Rectal smooth muscle tissue (tissue), 1 donor: ENCODE data around the gene RSF1.
"Not testable (repeated sequence)": the region's sequence is repeated elsewhere in the genome, so short reads cannot be mapped to it uniquely, and the experiment has no call there.

Experiments used
- H3K27ac ChIP-seq: one replicate; pipeline ENCODE4 v1.7.0; 2013; ENCODE audit warnings: low read depth, low read length, inconsistent platforms
- H3K27me3 ChIP-seq: one replicate; pipeline ENCODE4 v1.7.0; 2013; ENCODE audit warnings: low read length; ENCODE audit not compliant: control insufficient read depth, insufficient read depth
- H3K36me3 ChIP-seq: one replicate; pipeline ENCODE4 v1.7.0; 2013; ENCODE audit warnings: low read length; ENCODE audit not compliant: control insufficient read depth, insufficient read depth
- H3K4me1 ChIP-seq: one replicate; pipeline ENCODE4 v1.7.0; 2013; ENCODE audit warnings: low read length; ENCODE audit not compliant: control insufficient read depth, insufficient read depth
- H3K4me3 ChIP-seq: one replicate; pipeline ENCODE4 v1.7.0; 2013; ENCODE audit warnings: low read length
- H3K9ac ChIP-seq: one replicate; pipeline ENCODE4 v1.7.0; 2013; ENCODE audit warnings: low read length

The RSF1 gene

DNA sequence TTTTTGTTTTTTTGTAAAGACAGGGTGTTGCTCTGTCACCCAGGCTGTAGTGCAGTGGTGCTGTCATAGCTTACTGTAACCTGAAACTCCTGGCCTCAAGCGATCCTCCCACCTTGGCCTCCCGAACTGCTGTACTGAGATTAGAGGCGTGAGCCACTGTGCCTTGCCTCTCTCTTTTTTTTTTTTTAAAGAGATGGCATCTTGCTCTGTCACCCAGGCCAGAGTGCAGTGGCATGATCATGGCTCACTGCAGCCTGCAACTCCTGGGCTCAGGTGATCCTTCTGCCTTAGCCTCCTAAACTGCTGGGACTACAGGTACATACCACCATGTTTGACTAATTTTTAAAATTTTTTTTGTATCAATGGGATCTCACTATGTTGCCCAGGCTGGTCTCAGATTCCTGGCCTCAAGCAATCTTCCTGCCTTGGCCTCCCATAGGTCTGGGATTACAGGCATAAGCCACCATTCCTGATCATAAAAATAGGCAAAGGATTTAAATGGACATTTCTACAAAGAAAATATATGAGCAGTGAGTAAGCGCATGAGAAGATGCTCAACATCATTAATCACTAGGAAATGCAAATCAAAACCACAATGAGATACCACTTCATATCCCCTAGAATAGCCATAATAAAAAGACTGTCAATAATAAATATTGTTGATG, 165.6 kb downstream of the RSF1 start:
- Histone ChIP-seq H3K4me1 (no peaks in the 10 kb centered on the region), H3K27ac (no peak overlapping the region), H3K9ac (no peak overlapping the region), H3K27me3 (no peaks in the 10 kb centered on the region), H3K36me3 (no peaks in the 10 kb centered on the region), H3K4me3 (no peak overlapping the region)

DNA sequence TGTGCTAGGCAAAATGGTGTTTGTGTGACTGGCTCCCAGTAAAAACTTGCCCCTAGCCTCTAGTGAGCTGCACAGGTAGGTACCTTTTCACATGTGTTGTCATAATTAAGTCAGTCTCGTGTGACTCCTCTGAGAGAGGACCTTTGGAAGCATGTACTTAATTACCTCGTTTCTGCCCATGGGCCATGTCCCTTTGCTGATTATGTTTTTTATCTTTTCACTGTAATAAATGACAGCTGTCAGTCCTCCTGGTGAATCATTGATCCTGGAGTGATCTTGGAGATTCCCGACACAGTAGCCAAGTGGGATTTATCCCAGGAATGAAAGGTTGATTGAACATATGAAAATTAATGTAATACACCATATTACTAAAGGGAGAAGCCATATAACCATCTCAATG, 170.4 kb downstream of the RSF1 start:
- Histone ChIP-seq H3K4me1 (no peaks in the 10 kb centered on the region), H3K9ac (no peak overlapping the region), H3K36me3 (no peaks in the 10 kb centered on the region), H3K4me3 (no peak overlapping the region), H3K27ac (no peak overlapping the region), H3K27me3 (no peaks in the 10 kb centered on the region)

DNA sequence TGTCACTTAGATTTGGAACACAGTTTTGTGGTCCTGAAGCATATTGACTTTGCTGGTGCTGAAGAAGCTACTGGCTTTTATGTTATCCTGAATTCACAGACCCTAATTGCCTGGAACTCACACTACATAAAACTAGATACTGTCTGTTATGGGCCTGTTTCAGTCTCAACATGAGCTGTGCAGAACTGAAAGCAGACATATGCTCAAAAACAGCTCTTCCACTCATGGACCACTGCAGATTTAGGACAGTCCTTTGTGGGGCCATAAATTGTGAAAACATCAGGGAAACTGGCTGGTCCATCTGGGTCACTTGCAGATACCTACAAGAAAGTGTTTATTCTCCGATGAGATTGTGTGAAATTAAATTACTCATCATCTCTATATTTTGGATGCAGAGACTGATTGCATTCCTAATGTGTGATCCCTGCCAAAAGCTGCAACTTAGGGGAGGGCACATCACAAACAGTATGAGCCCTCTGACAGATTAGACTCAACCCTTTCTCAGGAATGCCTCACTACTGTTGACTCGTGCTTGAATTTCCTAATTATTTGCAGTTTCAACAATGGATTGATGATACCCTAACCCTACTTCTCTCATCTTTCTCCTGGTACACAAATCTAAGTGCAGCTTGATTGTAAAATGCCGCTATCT, 172.7 kb downstream of the RSF1 start:
- Histone ChIP-seq H3K27ac (no peak overlapping the region), H3K4me1 (no peaks in the 10 kb centered on the region), H3K9ac (no peak overlapping the region), H3K27me3 (no peaks in the 10 kb centered on the region), H3K36me3 (no peaks in the 10 kb centered on the region), H3K4me3 (no peak overlapping the region)

- Histone ChIP-seq H3K4me3 (no peak overlapping the region), H3K27me3 (no peaks in the 10 kb centered on the region), H3K27ac (no peak overlapping the region), H3K4me1 (no peaks in the 10 kb centered on the region), H3K36me3 (no peaks in the 10 kb centered on the region), H3K9ac (no peak overlapping the region)
These were observed 175.6 kb downstream of the RSF1 start for GRCh38 chr11:77644887-77645286.

DNA sequence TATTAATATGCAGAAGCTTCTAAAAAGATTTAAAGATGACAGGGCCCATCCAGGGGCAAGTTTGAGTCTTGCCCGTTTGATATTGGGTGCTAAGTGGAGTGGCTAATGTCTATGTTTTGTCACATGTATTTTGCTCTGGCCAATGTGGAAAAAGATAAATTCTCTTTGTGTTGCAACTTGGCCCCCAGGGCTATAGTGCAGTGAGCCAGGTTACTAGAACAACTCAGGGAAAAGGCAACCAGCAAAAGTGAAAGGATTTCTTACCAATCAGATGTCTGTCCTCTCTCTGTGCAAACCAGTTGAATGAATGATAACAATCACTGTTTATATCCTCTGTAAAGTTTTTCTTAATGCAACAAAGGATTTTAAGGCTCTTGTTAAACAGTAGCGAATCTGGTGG, 178.3 kb downstream of the RSF1 start:
- Histone ChIP-seq H3K27me3 (no peaks in the 10 kb centered on the region), H3K27ac (no peak overlapping the region), H3K9ac (no peak overlapping the region), H3K36me3 (no peaks in the 10 kb centered on the region), H3K4me3 (no peak overlapping the region), H3K4me1 (no peaks in the 10 kb centered on the region)

GRCh38 chr11:77637345-77638165, 183.0 kb downstream of the RSF1 start, which contains the start of gene CLNS1A:
TSS of gene CLNS1A (minus strand) at chr11:77637794. CDS start at chr11:77637714, 80 bp downstream.
- peaks cover 6% of the 10 kb centered on the region for H3K4me1 ChIP-seq
- H3K4me3 ChIP-seq, result peak within 1 kb of the TSS; percentile 96
- H3K36me3 ChIP-seq, result no peaks in the 10 kb centered on the region
- peak within 1 kb of the TSS; percentile 25 for H3K9ac ChIP-seq
- peak within 1 kb of the TSS; percentile 90 for H3K27ac ChIP-seq
- H3K27me3 ChIP-seq, result no peaks in the 10 kb centered on the region

DNA sequence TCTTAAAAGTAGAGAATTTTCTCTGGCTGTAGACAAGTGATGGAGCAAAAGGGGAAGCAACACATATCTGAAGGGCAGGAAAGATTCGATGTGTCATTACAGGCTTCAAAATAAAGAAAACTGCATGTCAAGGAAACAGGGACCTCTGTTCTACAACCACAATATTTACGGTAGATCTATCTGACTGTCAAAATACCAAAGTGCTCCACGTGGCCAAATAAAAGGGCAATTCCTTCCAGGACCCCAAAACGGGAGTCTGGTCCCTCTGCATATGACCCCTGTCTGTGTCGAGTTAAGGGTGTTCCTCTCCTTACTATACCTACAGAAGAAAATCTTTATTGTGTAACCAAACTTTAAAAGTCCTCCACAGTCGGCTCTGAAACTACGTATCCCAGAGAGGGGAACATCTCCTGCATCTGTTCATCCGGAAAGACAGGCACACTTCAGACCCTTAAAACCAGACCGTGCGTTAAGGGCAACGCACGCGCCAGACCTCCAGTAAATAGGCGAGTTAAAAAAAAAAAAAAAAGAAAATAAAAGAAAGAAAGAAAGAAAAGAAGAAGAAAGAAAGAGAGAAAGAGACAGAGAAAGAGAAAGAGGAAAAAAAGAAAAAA, 183.7 kb downstream of the RSF1 start:
- Histone ChIP-seq H3K27ac (no peak overlapping the region), H3K27me3 (no peaks in the 10 kb centered on the region), H3K4me1 (peaks cover 6% of the 10 kb centered on the region), H3K36me3 (no peaks in the 10 kb centered on the region), H3K9ac (peak overlapping the region; percentile 22), H3K4me3 (peak overlapping the region; percentile 96)

DNA sequence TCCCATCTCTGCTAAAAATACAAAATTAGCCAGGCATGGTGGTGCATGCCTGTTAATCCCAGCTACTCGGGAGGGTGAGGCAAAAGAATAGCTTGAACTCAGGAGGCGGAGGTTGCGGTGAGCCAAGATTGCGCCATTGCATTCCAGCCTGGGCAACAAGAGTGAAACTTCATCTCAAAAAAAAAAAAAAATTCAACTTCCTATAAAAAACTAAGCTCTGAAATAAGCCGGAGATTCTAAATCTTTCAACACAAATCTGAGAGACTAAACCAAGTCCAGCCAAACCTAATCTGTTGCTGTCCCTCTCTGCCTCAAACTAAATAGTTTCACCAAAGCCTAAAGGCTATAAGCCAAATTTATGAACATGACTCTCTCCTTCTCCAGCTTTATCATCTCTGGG, 186.6 kb downstream of the RSF1 start:
- not testable (repeated sequence) for H3K4me3 ChIP-seq, H3K9ac ChIP-seq, H3K36me3 ChIP-seq, H3K27ac ChIP-seq, H3K27me3 ChIP-seq, H3K4me1 ChIP-seq

DNA sequence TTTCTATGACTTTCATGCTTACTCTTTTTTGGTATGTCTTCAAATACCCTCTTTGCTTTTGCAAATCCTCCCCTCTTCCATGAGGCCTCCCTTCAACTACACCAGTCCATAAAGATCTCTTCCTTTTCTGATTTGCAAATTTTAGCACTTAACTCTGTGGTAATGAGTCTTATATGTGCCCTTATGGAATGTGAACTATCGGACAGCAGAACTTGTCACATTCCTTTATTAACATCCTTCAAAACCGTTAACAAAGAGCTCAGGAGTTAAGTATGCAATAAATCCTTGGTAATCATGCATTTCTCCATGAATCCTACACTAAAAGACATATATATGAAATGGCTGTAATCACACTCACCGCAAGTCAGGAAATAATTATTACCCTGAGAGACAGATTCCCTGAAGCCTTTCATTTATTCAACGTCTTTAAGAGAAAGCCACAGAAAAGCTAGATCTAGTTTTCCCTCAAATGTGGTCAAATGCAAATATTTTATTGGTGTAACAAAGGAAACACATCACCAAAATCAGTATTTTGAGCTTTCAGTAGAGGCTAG, 190.3 kb downstream of the RSF1 start:
- H3K4me3 ChIP-seq, result no peak overlapping the region

DNA sequence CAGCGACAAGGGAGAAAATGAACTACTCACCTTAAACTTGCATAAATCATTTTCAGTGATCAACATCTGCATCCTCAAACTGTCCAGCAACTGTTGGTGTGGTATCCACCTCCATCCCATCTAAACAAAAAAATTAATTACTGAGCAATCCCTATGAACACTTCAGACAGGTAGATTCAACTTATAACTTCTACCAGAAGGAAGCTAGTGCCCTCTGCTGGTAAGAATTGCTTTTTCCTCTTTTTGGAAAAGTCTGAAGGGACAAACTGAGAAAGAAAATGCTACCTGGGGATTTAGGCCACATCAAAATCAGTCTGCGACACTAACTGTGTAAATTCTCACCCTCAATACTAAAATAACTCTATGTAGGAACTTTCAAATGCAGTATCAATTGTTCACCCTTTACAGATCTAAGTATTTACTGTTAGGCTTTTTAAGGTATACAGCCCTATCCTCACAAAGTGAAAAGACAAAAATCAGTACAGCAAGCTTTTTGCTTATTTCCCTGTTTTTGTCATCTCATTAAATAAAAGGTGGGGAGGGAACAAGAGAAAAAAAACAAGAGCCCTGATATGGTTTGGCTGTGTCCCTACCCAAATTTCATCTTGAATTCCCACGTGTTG, 200.8 kb downstream of the RSF1 start:
- no peaks in the 10 kb centered on the region for H3K4me1 ChIP-seq
- H3K27me3 ChIP-seq, result no peaks in the 10 kb centered on the region
- H3K27ac ChIP-seq, result no peak overlapping the region
- no peak overlapping the region for H3K9ac ChIP-seq
- peaks cover 12% of the 10 kb centered on the region for H3K36me3 ChIP-seq
- H3K4me3 ChIP-seq, result no peak overlapping the region

More for the DNA sequence above, 190.3 kb downstream of the RSF1 start:
- H3K4me1 ChIP-seq, result no peaks in the 10 kb centered on the region
- H3K27ac ChIP-seq, result no peak overlapping the region
- H3K27me3 ChIP-seq, result no peaks in the 10 kb centered on the region
- no peak overlapping the region for H3K9ac ChIP-seq
- H3K36me3 ChIP-seq, result no peaks in the 10 kb centered on the region

DNA sequence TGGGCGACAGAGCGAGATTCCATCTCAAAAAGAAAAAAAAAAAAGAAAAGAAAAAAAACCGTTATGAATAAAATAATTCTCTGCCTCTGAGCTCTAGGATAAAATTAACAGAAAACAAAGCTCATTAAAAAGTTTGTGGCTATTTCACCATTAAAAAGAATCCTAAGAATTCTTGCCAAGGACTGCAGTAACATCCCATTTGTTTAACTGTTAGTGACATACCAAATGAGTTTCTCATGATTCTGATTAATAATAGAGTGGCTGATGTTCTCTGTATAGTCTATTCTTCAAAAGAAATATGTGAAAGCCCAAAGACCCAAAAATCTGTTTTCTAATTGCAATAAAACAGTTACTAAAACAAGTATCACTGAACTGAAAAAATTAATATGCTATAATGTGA, 202.6 kb downstream of the RSF1 start:
- no peaks in the 10 kb centered on the region for H3K4me1 ChIP-seq
- H3K27ac ChIP-seq, result no peak overlapping the region
- H3K36me3 ChIP-seq, result peaks cover 10% of the 10 kb centered on the region
- H3K4me3 ChIP-seq, result no peak overlapping the region
- no peaks in the 10 kb centered on the region for H3K27me3 ChIP-seq
- H3K9ac ChIP-seq, result no peak overlapping the region

GRCh38 chr11:77611921-77612320, 208.6 kb downstream of the RSF1 start:
- H3K4me3 ChIP-seq, result no peak overlapping the region

More at GRCh38 chr11:77611921-77612320, 208.6 kb downstream of the RSF1 start:
- no peak overlapping the region for H3K27ac ChIP-seq
- H3K36me3 ChIP-seq, result peaks cover 17% of the 10 kb centered on the region
- H3K9ac ChIP-seq, result no peak overlapping the region
- no peaks in the 10 kb centered on the region for H3K4me1 ChIP-seq
- H3K27me3 ChIP-seq, result no peaks in the 10 kb centered on the region
